Chondrocyte (in vitro differentiated cells): Measurements from ENCODE around the gene OSBP. TPM values are rescaled to one million over a fixed set of nuclear protein-coding genes. Genes with fewer than 3 reads are reported as not detected.

Source experiments
- DNase-seq: peaks from one replicate; pipeline ENCODE4 v3.0.0; 2021; ENCODE audit warnings: mixed read lengths, low spot score
- H3K27ac Mint-ChIP-seq: one replicate; pipeline ENCODE4 v1.8.0; 2021; ENCODE audit warnings: mild to moderate bottlenecking, moderate library complexity, mixed read lengths; ENCODE audit not compliant: unreplicated experiment
- H3K27me3 Mint-ChIP-seq: 2 replicates; pipeline ENCODE4 v1.8.0; 2021; ENCODE audit warnings: low read depth, mixed read lengths
- H3K36me3 Mint-ChIP-seq: 2 replicates; pipeline ENCODE4 v1.8.0; 2021; ENCODE audit warnings: low read depth, mixed read lengths
- H3K4me1 Mint-ChIP-seq: 2 replicates; pipeline ENCODE4 v1.8.0; 2021; ENCODE audit warnings: low read depth, mild to moderate bottlenecking, mixed read lengths
- H3K4me3 Mint-ChIP-seq: one replicate; pipeline ENCODE4 v1.8.0; 2021; ENCODE audit warnings: mild to moderate bottlenecking, moderate library complexity, mixed read lengths; ENCODE audit not compliant: unreplicated experiment
- H3K9me3 Mint-ChIP-seq: 2 replicates; pipeline ENCODE4 v1.8.0; 2021; ENCODE audit warnings: low read depth, mixed read lengths
- CTCF ChIP-seq: fragments of 200-600 bp; sonication (generic); IDR thresholded peaks from 2 replicates; pipeline ENCODE4 v1.5.0; 2021; ENCODE audit warnings: antibody characterized with exemption, mild to moderate bottlenecking, moderate library complexity
- total RNA-seq: library from RNA; stranded (reverse); gene quantifications from 3 replicates; pipeline ENCODE4 v1.2.1, GENCODE V29; 2021

The OSBP gene
- total RNA-seq, 1 donor from 2014 or later, result 47.3 TPM

- Mint-ChIP-seq H3K27ac (no peak overlapping the region), H3K36me3 (peaks cover 27% of the 10 kb centered on the region), H3K4me1 (peaks cover 45% of the 10 kb centered on the region), H3K9me3 (no peaks in the 10 kb centered on the region), H3K4me3 (no peak overlapping the region), H3K27me3 (no peaks in the 10 kb centered on the region)
- no peak for DNase-seq
- TF ChIP-seq CTCF, result no peak
Measured at GRCh38 chr11:59610289-59610688, 5.3 kb downstream of the OSBP start.

GRCh38 chr11:59607703-59608454 lies 7.7 kb downstream of the OSBP start:
- Mint-ChIP-seq H3K36me3 (peaks cover 32% of the 10 kb centered on the region), H3K27me3 (no peaks in the 10 kb centered on the region), H3K27ac (no peak overlapping the region), H3K4me1 (peaks cover 25% of the 10 kb centered on the region), H3K4me3 (no peak overlapping the region), H3K9me3 (no peaks in the 10 kb centered on the region)
- no peak for TF ChIP-seq CTCF
- no peak for DNase-seq

- no peak for DNase-seq
- H3K27ac Mint-ChIP-seq, result no peak overlapping the region
- H3K4me3 Mint-ChIP-seq, result no peak overlapping the region
- no peaks in the 10 kb centered on the region for H3K27me3 Mint-ChIP-seq
- no peaks in the 10 kb centered on the region for H3K4me1 Mint-ChIP-seq
- TF ChIP-seq CTCF, result no peak
- H3K36me3 Mint-ChIP-seq, result peaks cover 43% of the 10 kb centered on the region
- no peaks in the 10 kb centered on the region for H3K9me3 Mint-ChIP-seq
Measured at GRCh38 chr11:59602432-59602831, 13.1 kb downstream of the OSBP start.

GRCh38 chr11:59601788-59602187 lies 13.8 kb downstream of the OSBP start:
- Mint-ChIP-seq H3K36me3 (peaks cover 39% of the 10 kb centered on the region), H3K4me1 (no peaks in the 10 kb centered on the region), H3K4me3 (no peak overlapping the region), H3K9me3 (no peaks in the 10 kb centered on the region), H3K27ac (no peak overlapping the region), H3K27me3 (no peaks in the 10 kb centered on the region)
- no peak for TF ChIP-seq CTCF
- DNase-seq, result no peak

GRCh38 chr11:59600636-59601035 lies 14.9 kb downstream of the OSBP start:
- DNase-seq, result no peak
- no peak for TF ChIP-seq CTCF
- no peaks in the 10 kb centered on the region for H3K4me1 Mint-ChIP-seq
- no peak overlapping the region for H3K27ac Mint-ChIP-seq
- no peaks in the 10 kb centered on the region for H3K9me3 Mint-ChIP-seq
- H3K27me3 Mint-ChIP-seq, result no peaks in the 10 kb centered on the region
- H3K36me3 Mint-ChIP-seq, result peaks cover 34% of the 10 kb centered on the region
- no peak overlapping the region for H3K4me3 Mint-ChIP-seq
